Occipital lobe (tissue), 2 donors: ENCODE measurements around the gene NEDD8. TPM values are rescaled to one million over a fixed set of nuclear protein-coding genes. Genes with fewer than 3 reads are reported as not detected.
A peak's percentile ranks its signal among the peaks of the same experiment; 100 is the strongest.
"Not testable (repeated sequence)": the region's sequence is repeated elsewhere in the genome, so short reads cannot be mapped to it uniquely, and the experiment has no call there.

ENCODE experiments used
- DNase-seq: peaks from one replicate; lab custom pipeline; 2025; lab: John Stamatoyannopoulos, UW
- total RNA-seq: library from RNA; depleted of rRNA; stranded (reverse); fragments of >200 nt; gene quantifications from one replicate; pipeline ENCODE4 v1.2.3, GENCODE V29; 2014

NEDD8 gene
- total RNA-seq, 1 donor from 2014 or later = 51.3 TPM

DNA sequence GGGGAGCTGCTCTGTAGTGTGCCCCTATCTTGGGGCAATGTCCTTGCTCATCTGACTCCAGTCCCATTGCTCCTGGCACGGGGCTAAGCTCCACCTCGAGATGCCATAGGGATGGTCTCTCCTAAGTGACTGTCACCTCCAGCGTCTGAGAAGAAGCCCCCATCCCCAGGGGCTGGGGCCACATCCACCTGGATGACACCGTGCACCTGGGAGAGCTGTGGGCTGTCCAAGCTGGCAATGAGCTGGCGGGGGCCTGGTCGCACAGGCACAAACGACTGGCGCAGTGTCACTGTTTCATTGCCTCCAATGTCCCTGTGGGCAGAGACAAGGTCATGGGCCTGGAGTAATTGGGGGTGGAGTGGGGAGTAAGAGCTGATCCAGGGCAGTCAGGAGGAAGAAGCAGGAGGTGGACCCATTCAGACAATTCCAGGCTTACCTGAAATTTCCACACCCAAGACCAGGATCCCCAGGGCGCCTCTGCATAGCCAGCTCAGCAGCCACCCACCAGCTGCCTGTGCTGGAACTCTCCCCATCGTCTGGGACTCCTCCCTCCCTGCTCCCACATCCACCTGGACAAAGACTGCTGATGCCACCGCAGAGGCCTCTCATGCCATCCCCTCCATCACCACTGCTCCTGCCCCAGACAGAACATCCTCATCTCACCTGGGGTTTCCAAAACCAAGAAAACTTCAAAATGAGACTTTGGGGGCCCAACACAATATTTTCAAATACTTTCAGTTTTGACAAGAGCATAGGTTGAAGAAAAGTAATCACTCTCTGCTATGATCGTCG lies 17.3 kb upstream of the NEDD8 start:
- no peak for DNase-seq

DNA sequence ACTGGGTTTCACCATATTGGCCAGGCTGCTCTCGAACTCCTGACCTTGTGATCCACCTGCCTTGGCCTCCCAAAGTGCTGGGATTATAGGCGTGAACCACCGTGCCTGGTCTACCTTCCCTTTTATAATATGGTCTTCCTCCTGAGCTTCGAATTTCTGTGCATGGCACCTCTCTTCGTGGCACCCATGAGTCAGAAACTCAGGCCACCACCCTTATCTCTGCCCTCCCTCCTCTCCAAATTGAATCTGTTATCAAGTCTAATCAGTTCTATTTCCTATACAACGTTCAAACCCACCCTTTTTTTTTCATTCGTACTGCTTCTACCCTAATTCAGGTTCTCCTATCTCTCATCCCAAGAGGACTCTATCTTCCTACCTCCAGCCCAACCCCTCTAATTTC lies 15.3 kb upstream of the NEDD8 start:
- DNase-seq = no peak

DNA sequence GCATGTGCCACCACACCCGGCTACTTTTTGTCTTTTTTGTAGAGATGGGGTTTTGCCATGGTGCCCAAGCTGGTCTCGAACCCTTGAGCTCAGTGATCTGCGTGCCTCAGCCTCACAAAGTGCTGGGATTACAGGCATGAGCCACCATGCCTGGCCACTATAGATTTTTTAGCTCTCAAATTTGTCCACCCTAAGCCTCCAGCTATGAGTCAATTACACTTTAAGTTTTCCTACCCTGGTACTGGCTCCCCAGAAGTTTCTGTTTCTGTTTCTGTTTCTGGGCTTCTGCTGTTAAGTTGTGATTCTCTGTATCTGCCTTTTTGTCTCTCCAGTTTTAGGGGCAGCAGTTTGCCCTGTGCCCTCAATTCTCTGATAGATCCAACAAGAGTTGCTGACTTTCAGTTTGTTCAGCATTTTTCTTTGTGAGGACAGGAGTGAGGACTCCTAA lies 14.6 kb upstream of the NEDD8 start:
- no peak for DNase-seq

DNA sequence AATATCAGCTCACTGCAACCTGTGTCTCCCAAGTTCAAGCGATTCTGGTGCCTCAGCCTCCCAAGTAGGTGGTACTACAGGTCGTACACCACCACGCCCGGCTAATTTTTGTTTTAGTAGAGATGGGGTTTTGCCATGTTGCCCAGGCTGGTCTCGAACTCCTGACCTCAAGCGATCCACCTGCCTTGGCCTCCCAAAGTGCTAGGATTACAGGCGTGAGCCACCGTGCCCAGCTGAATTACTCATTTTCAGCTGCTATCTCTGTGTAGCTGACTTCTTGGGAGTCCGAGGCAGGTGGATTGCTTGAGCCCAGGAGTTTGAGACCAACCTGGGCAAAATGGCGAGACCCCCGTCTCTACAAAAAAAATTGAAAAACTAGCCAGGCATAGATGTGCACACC lies 13.2 kb upstream of the NEDD8 start:
- not testable (repeated sequence) for DNase-seq

DNA sequence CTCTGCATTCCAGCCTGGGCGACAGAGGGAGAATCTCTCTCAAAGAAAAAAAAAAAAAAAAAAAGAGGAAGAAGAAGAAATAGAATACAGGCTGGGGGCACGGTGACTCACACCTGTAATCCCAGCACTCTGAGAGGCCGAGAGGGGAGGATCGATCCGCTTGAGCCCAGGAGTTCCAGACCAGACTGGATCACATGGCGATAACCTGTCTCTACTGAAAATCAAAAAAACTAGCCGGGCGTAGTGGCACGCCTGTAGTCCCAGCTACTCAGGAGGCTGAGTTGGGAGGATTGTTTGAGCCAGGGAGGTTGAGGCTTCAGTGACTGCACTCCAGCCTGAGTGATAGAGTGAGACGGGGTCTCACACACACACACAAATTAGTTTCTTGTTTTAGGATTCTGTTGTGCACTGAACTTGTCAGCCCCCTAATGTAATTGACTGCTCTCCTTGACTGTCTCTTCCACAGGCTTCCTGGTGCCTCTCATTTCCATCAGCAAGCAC lies 11.2 kb upstream of the NEDD8 start:
- no peak for DNase-seq

DNA sequence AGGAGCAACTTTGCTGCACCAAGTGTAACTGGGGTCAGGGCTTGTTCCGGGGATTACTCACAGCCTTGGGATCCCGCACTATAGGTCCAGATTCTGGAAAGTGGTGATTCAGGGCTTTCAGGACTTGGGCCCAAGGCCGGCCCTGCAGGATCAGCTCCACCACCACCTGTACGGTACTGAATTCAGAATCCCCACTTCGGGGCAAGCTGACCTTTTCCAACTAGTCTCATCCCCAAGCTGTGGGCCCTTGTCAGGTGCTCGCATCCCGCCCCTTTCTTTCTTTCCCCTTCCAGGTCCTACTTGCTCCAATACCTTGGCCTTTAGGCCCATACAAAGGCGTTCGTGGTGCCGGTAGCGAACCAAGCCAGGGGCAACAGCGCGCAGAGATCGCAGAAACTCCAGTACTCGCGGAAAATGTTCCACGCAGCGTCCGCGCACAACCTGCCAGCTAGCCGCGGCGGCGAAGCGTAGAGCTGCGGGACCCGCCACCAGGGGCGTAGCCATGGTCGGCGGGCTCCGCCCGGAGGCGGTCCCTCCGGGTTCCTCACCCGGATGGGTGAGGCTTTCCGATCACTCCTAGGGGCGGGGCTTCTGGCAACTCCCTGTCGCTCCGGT lies 9.8 kb upstream of the NEDD8 start:
- peak; percentile 95 for DNase-seq

DNA sequence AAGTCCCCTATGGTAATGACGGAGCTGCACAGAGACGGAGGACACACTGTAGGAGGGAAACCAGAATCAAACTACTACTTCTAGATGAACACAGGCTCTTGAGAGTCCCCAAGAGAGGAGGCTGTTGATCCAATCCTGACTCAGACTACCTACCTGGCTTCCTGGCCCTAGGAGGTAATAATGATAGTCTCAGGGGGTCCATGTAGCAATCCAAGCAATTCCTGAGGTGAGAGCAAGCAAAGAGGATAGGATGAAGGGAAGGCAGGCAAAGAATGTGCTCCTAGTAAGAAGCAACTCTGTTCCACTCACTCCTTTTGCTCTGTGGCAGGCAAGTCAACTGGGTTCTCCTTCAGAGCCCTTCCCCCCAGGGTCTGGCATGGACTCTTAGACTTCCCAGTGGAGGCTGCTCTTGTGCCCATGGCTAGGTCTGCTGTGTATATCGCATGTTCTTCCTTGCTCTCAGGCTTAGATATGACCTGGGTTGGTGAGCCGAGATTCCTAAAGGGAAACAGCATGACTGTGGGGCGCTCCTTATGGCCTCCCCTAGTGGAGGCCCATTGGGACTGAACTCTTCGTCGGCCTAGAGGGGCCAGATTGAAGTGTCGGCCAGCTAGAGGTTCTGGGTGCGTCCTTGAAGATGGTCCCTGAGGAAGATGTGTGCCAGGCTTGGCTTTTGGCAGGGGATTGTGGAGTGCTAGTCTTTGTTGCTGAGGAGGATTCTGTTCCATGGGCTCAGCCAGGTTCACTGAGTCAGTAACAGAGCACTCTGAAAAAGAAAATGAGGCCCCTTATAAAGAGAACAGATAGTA lies 8.1 kb upstream of the NEDD8 start:
- DNase-seq = no peak

DNA sequence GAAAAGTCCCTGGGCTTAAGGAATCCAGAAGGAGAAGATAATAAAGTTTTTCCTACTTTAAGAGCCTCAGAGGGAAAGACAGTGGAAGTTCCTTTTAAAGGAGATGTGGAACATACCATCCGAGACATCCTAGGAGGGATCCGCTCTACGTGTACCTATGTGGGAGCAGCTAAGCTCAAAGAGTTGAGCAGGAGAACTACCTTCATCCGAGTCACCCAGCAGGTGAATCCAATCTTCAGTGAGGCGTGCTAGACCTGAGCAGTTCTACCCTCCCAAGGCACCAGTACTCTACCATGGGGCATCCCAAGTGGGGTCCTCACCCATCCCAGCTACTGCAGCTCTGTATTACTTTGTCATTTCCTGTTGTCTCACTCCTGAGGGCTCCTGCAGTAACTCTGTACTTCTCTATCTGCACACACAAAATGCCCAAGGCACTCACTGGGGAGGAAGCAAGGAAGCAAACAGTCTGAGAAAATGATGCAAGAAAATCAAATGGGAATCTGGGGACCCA lies 6.4 kb upstream of the NEDD8 start:
- no peak for DNase-seq

DNA sequence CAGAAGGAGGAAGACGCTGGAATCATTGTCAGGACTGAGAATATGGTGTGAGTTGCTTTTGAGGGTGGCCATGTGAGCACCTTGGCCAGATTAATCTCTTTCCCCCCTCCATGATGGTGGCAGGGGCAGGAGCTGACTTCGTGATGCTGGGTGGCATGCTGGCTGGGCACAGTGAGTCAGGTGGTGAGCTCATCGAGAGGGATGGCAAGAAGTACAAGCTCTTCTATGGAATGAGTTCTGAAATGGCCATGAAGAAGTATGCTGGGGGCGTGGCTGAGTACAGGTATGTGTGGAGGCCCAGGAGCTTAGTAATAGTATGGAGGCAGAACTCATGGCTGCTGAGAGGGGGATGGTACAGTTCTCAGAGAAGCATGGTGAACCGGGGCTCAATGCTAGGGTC lies 6.0 kb upstream of the NEDD8 start:
- no peak for DNase-seq

DNA sequence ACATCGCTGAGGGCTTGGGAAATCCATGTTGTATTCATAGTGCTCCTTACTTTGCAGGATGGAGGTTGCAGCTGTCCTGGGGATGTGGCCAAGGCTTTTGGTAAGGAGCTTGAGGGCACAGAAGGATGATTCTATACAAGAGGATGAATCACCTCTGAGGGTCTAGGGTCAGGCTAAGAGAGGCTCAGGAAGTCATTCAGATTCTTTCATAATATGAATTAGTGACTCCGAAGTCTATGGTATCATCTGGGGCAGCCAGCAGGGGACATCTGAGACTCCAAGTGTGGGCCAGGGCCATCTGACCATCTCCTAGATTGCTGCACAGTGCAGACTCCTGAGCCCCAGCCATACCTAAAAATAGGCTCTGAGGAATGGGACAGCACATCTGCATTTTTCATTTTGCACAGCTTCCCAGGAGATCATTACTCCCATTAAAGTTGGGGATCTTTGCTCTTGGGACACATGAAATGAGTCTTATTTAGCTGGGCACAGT lies 5.3 kb upstream of the NEDD8 start:
- no peak for DNase-seq

DNA sequence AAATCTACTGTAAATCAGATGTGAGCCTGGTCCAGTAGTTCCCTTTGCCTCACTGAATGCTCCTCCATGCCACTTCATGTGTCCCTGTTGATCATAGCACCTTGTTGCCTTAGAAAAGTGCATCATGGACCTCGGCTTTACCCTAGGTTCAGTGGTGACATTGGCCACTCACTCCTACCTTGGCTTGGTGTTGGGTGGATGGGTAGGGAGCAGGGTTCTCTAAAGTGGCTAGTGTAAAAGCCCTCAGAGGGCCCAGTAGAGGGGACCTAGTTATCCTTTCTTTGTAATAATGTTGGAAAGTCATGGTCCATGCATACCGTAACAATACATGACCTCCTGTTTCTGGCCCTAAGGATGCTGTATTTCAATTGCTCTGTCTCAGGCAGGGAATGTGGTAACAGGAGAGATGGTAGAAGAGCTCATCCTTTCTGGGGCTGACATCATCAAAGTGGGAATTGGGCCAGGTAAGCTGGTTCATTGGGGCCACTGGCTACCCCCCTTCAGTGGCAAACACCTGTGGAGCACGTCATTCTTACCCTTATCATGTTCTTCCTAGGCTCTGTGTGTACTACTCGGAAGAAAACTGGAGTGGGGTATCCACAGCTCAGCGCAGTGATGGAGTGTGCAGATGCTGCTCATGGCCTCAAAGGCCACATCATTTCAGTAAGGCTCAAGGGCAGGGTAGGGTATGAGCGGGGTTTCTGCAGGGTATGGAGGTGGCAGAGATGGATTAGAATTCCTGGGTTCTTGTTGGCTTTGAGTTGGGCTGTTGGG lies 4.7 kb upstream of the NEDD8 start:
- no peak for DNase-seq

DNA sequence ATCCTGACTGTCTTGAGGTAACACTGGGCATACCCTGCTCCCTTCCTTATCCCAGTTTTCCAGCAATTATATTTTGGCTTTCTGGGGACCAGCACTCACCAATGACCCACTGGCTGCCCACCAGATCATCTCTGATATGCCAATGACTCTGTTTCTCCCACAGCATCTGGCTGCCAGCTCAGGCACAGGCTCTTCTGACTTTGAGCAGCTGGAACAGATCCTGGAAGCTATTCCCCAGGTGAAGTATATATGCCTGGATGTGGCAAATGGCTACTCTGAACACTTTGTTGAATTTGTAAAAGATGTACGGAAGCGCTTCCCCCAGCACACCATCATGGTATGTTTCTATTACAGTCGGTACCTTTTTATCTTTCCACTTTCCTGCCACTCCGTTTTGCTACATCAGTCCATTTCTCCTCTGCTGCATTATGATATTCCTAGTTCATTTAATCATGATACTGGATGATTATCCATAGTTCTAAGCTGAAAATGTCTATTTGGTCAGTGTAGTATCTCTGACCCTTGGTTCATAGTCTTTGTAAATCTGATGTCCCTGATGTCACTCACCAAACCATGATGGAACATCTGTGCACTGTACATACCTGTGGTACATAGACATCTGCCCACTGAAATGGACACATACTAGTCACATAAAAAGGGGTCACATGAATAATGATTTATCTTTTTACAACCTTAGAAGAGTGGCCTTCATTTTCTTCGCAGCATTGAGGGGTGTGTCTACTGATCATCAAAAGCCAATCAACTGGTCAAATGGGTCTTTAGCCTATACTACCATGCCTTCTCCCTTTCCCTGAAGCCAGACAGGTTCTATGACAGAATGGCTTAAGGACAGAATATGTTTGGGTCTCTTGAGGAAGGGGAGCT lies 3.9 kb upstream of the NEDD8 start:
- no peak for DNase-seq

DNA sequence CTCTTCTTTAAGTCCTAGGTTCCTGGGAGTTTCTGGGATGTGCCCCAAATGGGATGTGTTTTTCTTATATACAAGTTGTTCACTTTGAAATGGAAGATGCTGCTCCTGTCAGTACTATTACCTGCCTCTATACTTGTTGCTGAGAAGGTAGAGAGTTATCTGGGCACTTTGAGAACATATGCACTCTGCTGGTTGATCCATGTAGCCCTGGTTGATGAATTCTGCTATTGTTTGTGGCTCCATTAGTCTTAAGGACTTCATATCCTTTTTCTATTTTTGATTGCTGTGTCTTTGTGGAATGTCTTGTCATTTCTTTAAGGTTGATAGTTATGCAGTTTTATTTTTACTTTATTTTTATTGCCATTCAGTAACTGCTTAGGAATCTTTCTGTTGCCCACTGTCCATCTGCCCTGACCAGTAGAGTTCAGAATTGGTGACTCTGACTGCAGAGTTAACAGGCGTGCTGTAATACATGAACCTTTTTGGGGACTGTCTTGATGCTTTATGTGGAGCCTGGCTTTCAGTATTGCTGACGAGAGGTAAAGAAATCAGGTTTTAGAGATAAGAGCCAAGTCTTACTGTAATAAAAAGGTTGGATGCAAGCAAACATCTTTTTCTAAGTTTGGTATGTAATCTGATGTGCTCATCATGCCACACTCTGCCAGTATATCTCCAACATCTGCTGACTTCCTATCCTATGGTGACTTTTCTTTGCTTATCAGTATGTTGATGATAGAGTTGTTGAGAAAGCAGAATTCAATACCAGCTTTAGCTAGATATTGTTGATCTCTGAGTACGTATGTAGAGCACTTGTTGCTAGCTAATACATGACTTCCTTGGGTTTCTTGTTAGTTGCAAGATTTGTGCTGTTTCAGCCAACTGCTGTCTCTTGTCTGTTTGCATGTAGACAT lies 2.2 kb upstream of the NEDD8 start:
- no peak for DNase-seq

DNA sequence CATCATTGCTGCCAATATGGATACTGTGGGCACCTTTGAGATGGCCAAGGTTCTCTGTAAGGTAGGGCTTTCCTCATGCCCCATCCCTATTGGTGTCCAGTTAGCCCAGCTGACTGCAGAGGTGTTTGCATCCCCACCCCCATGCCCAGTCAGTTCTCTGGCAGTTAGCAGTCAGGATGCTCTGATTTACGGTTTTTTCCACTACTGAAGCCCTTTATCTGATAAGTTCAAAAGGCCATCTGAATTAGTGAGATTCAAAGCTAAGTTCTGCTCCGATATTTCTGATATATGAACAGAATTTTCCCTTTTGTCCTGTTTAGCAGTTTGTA lies 1.3 kb upstream of the NEDD8 start:
- no peak for DNase-seq

DNA sequence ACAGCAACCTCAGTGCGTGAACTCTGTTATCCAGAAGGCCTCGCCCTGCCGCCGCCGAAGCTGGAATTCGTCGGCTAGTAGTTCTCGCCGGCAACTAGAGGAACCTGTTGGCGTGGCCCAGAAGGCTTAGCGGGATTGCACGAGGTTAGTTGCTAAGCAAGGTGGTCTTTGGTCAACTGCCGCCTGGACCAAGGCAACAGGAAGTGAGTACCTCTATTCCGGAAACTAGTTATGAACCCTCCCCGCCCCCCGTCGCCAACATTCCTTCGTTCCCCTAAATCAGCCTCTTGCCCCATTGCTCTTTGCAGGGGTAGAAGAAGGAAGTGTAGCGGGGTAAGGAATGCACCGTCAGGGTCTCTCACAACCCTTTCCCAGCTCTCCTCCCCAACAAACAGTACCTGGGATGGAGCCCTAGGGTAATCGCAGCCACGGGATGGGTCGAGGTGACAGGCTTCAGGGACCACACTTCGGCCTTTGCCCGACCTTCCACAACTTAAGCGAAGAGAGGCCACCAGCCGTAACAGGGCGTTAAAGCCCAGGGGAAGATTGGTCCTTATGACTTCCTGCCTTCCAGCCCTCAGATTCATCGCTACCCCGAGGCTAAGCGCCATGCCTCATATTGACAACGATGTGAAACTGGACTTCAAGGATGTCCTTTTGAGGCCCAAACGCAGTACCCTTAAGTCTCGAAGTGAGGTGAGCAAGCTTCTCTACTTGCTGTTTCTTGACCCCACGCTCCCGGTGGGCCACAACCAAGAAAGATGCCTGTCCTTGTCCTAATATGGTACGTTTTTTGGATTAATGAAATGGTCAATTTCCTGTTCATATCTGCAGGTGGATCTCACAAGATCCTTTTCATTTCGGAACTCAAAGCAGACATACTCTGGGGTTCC lies 724 bp upstream of the NEDD8 start, which contains the start of gene GMPR2:
GMPR2 (plus strand) TSS at position 285 of the 893 bp plus-strand sequence; CDS start at position 610, 325 bp downstream.
- no peak for DNase-seq

DNA sequence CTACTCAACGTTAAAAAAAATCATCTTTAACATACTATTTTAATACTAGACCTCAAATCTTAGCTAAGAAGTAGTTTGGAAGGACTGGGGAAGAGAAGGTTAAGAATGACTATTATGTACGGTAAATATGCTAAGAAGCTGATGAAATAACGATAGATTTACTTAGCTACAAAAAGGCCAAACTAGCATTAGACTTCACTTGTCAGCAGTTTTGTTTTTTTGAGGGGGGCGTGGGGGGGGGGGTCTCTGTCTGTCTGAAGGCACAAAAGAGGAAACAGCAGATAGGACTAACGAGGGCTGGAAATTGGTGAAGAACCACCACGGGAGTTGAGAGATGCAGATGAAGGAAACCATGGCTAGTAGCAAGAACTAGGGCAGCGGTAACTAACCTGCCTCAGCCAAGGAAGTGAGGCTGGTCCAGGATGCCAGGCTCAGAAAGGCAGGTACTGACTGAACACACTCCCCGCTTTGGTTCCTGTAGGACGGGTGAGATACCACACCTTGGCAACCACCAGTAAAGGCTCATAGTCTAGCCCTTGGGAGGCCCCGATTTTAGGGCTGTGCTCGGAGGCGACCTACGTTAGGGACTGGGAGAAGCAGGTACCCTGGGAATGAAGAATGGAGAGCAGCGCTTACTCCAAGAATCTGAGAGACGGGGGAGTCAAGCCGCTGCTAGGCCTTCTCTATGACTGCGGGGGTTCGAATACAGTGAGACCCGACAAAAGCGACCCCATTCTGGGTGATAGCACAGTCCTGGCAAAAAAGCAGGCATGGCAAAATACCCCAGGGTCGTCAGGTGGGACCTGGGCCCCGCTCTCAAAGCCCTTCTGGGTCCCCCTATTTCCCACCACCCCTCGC lies 675 bp downstream of the NEDD8 start:
- DNase-seq = no peak

DNA sequence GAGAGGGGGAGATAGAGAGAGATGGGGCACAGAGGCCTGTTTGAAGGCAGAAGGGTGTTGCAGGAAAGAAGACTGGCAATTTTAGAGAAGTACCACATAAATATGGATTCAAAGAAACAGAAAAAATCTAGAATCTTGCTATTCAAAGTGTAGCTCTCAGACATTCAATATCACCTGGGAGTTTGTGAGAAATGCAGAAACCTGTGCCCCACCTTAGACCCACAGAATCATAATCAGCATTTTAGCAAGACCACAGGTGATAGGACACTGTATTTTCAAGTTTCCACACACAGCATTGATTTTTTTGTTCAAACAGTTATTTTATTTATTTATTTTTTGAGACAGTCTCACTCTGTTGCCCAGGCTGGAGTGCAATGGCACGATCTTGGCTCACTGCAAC lies 3.3 kb downstream of the NEDD8 start:
- no peak for DNase-seq
